Endothelial cell of umbilical vein (primary cell): ENCODE measurements around the gene CEP63. TPM values are rescaled to one million over a fixed set of nuclear protein-coding genes. Genes with fewer than 3 reads are reported as not detected.

ENCODE experiments used
- BruUV-seq: library from RNA; stranded (reverse); fragments of 400-500 nt; replicated peaks from 2 replicates; lab custom pipeline; 2021; lab: Mats Ljungman, UMichigan
- CTCF ChIA-PET: fragments of 300-600, 350-600 bp; sonication (Branson Sonifier 250); formaldehyde crosslinking; loops from one replicate; lab custom pipeline; 2021; ENCODE audit warnings: antibody characterized with exemption, inconsistent platforms; lab: Charles Lee
- POLR2A ChIA-PET: fragments of 300-600, 350-600 bp; sonication (Branson Sonifier 250); formaldehyde crosslinking; loops from one replicate; lab custom pipeline; 2021; ENCODE audit warnings: antibody characterized with exemption, inconsistent platforms; lab: Charles Lee
- DNase-seq: peaks from one replicate; pipeline ENCODE4 v3.0.0-alpha.2; 2011; ENCODE audit warnings: low read depth, low spot score
- FAIRE-seq: peaks from 2 replicates; lab custom pipeline; 2011; peaks lifted over from hg19 to GRCh38; lab: Jason Lieb, UNC
- H2AFZ ChIP-seq: 2 replicates; pipeline ENCODE4 v1.6.0; 2012; ENCODE audit warnings: low read depth, low read length, control low read depth, inconsistent platforms
- H3K27ac ChIP-seq: 2 replicates; pipeline ENCODE4 v1.5.1; 2011; ENCODE audit warnings: low read depth, mild to moderate bottlenecking, control low read depth, low read length, moderate library complexity; ENCODE audit not compliant: insufficient read depth
- H3K27me3 ChIP-seq, 2 experiments: 2 replicates each; pipeline versions ENCODE4 v1.6.0 to v1.6.1; 2011; ENCODE audit warnings: low read length in 2 of 2, mixed read lengths in 1 of 2; ENCODE audit not compliant: control insufficient read depth in 2 of 2, insufficient read depth in 2 of 2
- H3K36me3 ChIP-seq, 2 experiments: 2 replicates in 1 of 2; 3 replicates in 1 of 2; pipeline ENCODE4 v1.5.1; 2011; ENCODE audit warnings: low read length in 2 of 2, mild to moderate bottlenecking in 1 of 2, moderate library complexity in 1 of 2; ENCODE audit not compliant: control insufficient read depth in 2 of 2, insufficient read depth in 2 of 2; ENCODE audit errors: extremely low read depth in 1 of 2
- H3K4me1 ChIP-seq: 3 replicates; pipeline ENCODE4 v1.5.1; 2011; ENCODE audit warnings: mild to moderate bottlenecking, low read length; ENCODE audit not compliant: control insufficient read depth, insufficient read depth; ENCODE audit errors: extremely low read depth
- H3K4me2 ChIP-seq: 2 replicates; pipeline ENCODE4 v1.6.1; 2011; ENCODE audit warnings: low read length, control low read depth, mixed read lengths; ENCODE audit not compliant: insufficient read depth
- H3K4me3 ChIP-seq, 3 experiments: fragments of 200-600 bp in 1 of 3; sonication (generic), shearing (Covaris generic) in 1 of 3; replicated peaks in 1 of 3; 2 replicates each; pipeline ENCODE4 v1.5.1; 2011 to 2016; ENCODE audit warnings: control low read depth in 3 of 3, low read length in 3 of 3, mild to moderate bottlenecking in 2 of 3, inconsistent platforms in 1 of 3, low read depth in 1 of 3, moderate library complexity in 1 of 3; ENCODE audit not compliant: insufficient read depth in 1 of 3
- H3K79me2 ChIP-seq: 2 replicates; pipeline ENCODE4 v1.6.0; 2012; ENCODE audit warnings: low read length, inconsistent platforms; ENCODE audit not compliant: control insufficient read depth, insufficient read depth
- H3K9ac ChIP-seq: replicated peaks from 2 replicates; pipeline ENCODE3; 2011; ENCODE audit warnings: low read length, control low read depth; ENCODE audit not compliant: insufficient read depth; ENCODE audit errors: extremely low read depth
- H3K9me1 ChIP-seq: replicated peaks from 3 replicates; pipeline ENCODE4 v1.6.0; 2011; ENCODE audit warnings: mild to moderate bottlenecking, low read length; ENCODE audit not compliant: control insufficient read depth, insufficient read depth; ENCODE audit errors: extremely low read depth
- H3K9me3 ChIP-seq: replicated peaks from 2 replicates; pipeline ENCODE4 v1.5.1; 2012; ENCODE audit warnings: low read length, inconsistent platforms; ENCODE audit not compliant: control insufficient read depth, insufficient read depth
- H4K20me1 ChIP-seq: replicated peaks from 2 replicates; pipeline ENCODE3; 2011; ENCODE audit warnings: mild to moderate bottlenecking, low read length; ENCODE audit not compliant: control insufficient read depth, insufficient read depth; ENCODE audit errors: extremely low read depth
- CTCF ChIP-seq, 2 donors: IDR thresholded peaks; 1 replicate in 1 of 2; 2 replicates in 1 of 2; pipeline ENCODE4 v1.5.1; 2011; ENCODE audit warnings: low read length in 2 of 2, mild to moderate bottlenecking in 2 of 2, moderate library complexity in 2 of 2, control low read depth in 1 of 2, inconsistent platforms in 1 of 2, low read depth in 1 of 2; ENCODE audit not compliant: insufficient read depth in 1 of 2; ENCODE audit errors: extremely low read depth in 1 of 2
- EZH2 ChIP-seq: IDR thresholded peaks from 2 replicates; pipeline ENCODE4 v1.6.1; 2012; ENCODE audit warnings: borderline replicate concordance, low read depth, mild to moderate bottlenecking, moderate library complexity, low read length, inconsistent platforms; ENCODE audit not compliant: severe bottlenecking
- FOS ChIP-seq: IDR thresholded peaks from 2 replicates; pipeline ENCODE4 v1.6.1; 2011; ENCODE audit warnings: mild to moderate bottlenecking, low read length, moderate library complexity, borderline replicate concordance; ENCODE audit not compliant: insufficient read depth
- GATA2 ChIP-seq: IDR thresholded peaks from 2 replicates; pipeline ENCODE4 v1.7.0; 2011; ENCODE audit warnings: low read depth, mild to moderate bottlenecking, moderate library complexity, mixed read lengths, low read length; ENCODE audit not compliant: insufficient read length, insufficient read depth
- JUN ChIP-seq: IDR thresholded peaks from 2 replicates; pipeline ENCODE4 v1.6.1; 2011; ENCODE audit warnings: borderline replicate concordance, low read depth; ENCODE audit not compliant: insufficient read length, insufficient read depth
- MAX ChIP-seq: IDR thresholded peaks from 2 replicates; pipeline ENCODE4 v1.6.1; 2011; ENCODE audit not compliant: insufficient read depth, insufficient read length
- MYC ChIP-seq: IDR thresholded peaks from one replicate; pipeline ENCODE4 v1.6.1; 2011; ENCODE audit warnings: mild to moderate bottlenecking, low read depth, low read length
- POLR2A ChIP-seq: IDR thresholded peaks from 2 replicates; pipeline ENCODE4 v1.6.1; 2012; ENCODE audit warnings: low read depth, mild to moderate bottlenecking, control low read depth, low read length
- POLR2AphosphoS5 ChIP-seq: IDR thresholded peaks from 2 replicates; pipeline ENCODE4 v1.6.1; 2012; ENCODE audit warnings: low read depth, mild to moderate bottlenecking, control low read depth, low read length, moderate library complexity; ENCODE audit not compliant: insufficient read depth
- dilution Hi-C: fragments of 300-500 bp; cut with MboI; formaldehyde crosslinking; loops from one replicate; pipeline ENCODE4 v1.15.0; 2019; ENCODE audit warnings: low sequenced_read_pairs; ENCODE audit not compliant: extremely low pct_ligation_motif_present
- intact Hi-C: fragments of 100-400 bp; cut with micrococcal nuclease; formaldehyde crosslinking; loops from one replicate; pipeline ENCODE4 v1.10.0; 2022
- polyA plus RNA-seq, 4 experiments: library from polyadenylated mRNA; depleted of rRNA in 3 of 4; stranded (reverse) in 3 of 4; unstranded in 1 of 4; fragments of >200 nt; gene quantifications; 2 replicates each; pipeline versions ENCODE4 v1.2.1 to v1.2.3, GENCODE V29; 2011 to 2012; ENCODE audit warnings: missing spikeins in 1 of 4
- total RNA-seq: library from RNA; stranded (reverse); gene quantifications from 2 replicates; pipeline ENCODE4 v1.2.3, GENCODE V29; 2021

Gene CEP63
- total and polyA plus RNA-seq, 2 donors (not counting 3 experiments of a cell fraction or from before 2014, with no cell fraction given): 5.7 to 29.4 TPM

GRCh38 chr3:134603956-134604355 is 118.1 kb downstream of the CEP63 start:
- ChIA-PET CTCF (interaction anchor here (1.2 to 6.3 kb wide), 5 partner anchors 10 to 1438 kb away, joined by 6 to 102 read pairs (median 36); partner anchors contain the start of gene EPHB1), POLR2A (no interaction called here)
- Histone ChIP-seq H3K9ac (no peak overlapping the region), H3K4me2 (no peak overlapping the region), H3K9me3 (no peaks in the 10 kb centered on the region), H4K20me1 (no peaks in the 10 kb centered on the region), H2AFZ (no peak overlapping the region), H3K9me1 (no peaks in the 10 kb centered on the region), H3K4me1 (no peaks in the 10 kb centered on the region), H3K36me3 (no peaks in the 10 kb centered on the region), H3K27me3 (peaks cover 2 to 4% of the 10 kb centered on the region in 2 experiments), H3K79me2 (no peaks in the 10 kb centered on the region), H3K4me3 (no peak overlapping the region), H3K27ac (no peak overlapping the region)
- no TSS peak for BruUV-seq
- no peak for FAIRE-seq
- TF ChIP-seq CTCF (IDR thresholded peaks at IDR 0.05; ENCODE audit: extremely low read depth in 1 of 2, insufficient read depth in 1 of 2, low read depth in 1 of 2, low read length in 2 of 2) (no peak), FOS (no peak), MAX (no peak), POLR2AphosphoS5 (no peak), JUN (no peak), EZH2 (no peak), GATA2 (no peak), POLR2A (no peak), MYC (no peak)
- dilution Hi-C loops (no loop called here), intact Hi-C loops (no loop called here)
- DNase-seq: no peak
